Glomerular endothelial cell (primary cell): Measurements from ENCODE around the gene HSD11B1. TPM values are rescaled to one million over a fixed set of nuclear protein-coding genes. Genes with fewer than 3 reads are reported as not detected.

ENCODE experiments used
- DNase-seq: peaks from one replicate; pipeline ENCODE4 v3.0.0-alpha.2; 2011; ENCODE audit warnings: low read depth, low spot score; ENCODE audit errors: extremely low read depth
- total RNA-seq: library from RNA; depleted of rRNA; stranded (reverse); fragments of >200 nt; gene quantifications from 2 replicates; pipeline ENCODE4 v1.2.3, GENCODE V29; 2015

HSD11B1 gene
- total RNA-seq, 1 donor from 2014 or later: not detected

DNA sequence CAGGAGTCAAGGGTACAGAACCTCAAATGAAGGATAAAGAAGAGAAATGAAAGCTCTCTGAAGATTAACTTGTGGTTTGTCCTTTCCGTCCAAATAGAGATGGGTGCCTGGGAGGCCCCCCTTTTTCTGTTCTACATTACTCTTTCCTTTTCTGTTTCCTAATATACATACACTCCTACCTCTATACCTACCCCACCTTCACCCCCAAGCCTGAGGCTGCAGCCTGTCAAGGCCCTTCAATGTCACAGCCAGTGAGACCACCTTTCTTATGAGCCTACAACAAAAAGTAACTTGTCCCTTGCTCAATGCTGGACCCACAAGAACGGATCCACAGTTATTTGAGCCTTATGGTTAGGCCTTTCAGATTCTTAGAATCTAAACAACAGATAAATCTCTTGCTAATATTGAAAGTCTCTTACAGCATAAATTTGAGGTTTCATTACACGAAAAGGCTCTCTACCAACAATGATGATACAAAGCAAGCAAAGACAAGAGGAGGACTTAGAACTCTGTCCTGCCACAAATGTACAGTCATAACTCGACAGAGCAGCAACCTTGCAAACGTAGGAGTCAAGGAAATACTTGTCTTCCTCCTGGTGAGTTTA, 47.1 kb downstream of the HSD11B1 start:
- no peak for DNase-seq

DNA sequence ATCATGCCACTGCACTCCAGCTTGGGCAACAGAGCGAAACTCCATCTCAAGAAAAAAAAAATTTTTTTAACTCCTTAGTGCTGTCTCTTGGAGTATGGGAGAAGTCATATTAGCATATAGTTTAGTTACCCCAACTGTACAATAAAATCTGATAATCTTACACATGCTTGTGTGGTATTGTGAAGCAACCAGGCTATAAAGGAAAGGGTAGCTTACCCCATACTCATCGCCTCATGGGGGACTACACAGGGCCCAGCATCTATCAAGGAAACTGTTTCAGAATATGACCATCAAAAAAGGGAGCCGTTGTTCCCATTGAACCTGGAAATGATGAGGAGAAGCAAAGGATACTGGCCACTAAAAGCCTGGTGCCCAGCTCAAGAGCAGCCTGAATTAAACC, 48.2 kb downstream of the HSD11B1 start:
- DNase-seq: no peak

DNA sequence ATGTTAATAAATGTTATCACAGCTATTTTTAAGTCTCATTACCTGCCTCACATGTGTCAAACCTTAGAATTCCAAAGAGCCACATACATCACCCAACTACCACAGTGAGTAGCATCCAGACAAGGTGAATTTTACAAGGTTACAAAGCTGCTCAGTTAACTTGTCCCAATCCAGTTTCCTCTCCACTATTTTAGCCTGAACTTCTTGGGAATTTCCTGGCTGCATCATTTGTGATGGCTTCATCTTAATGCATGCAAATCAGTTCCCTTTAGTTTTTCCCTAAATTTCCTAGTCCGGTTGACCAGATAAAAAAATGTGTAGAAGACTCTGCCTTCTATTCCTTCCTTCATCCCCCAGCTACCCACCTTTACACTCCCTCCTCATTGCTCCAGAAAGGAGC, 50.6 kb downstream of the HSD11B1 start:
- DNase-seq: no peak

DNA sequence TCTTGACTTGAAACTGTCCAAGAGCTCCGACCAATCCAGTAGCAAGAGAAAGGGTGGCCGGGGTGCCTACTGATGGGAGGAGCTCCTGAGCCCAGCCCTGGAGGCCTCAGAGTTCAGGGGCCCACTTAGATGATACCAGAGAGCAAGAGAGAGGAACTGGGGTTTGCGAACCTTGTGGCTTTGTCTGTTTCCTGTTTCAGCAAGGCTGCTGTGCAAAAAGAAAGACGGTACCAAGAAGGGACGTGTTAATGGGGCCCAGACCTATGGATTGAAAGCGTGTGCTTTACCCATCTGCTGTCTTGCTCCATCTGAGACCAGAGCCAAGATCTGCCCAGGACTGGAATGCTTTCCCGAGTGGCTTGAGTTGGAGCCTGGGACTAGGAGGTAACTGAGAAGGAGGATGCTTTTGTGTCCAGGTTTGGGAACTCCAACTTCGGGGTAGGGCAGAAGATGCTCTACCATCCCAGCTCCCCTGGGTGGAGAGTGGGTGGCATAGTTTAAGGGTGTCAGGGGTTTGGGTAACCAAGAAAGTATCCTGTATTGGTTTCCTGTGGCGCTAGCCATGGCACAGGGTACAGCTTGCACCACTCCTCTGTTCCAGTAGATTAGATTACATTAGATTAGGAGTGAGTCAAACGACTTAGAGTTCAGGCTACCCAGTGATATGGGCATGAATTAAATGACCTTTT, 51.4 kb downstream of the HSD11B1 start, which contains the start of gene TRAF3IP3:
TRAF3IP3 (plus strand) TSS at position 128 of the 689 bp plus-strand sequence. CDS start 3,987 bp downstream, outside the sequence.
- no peak for DNase-seq

DNA sequence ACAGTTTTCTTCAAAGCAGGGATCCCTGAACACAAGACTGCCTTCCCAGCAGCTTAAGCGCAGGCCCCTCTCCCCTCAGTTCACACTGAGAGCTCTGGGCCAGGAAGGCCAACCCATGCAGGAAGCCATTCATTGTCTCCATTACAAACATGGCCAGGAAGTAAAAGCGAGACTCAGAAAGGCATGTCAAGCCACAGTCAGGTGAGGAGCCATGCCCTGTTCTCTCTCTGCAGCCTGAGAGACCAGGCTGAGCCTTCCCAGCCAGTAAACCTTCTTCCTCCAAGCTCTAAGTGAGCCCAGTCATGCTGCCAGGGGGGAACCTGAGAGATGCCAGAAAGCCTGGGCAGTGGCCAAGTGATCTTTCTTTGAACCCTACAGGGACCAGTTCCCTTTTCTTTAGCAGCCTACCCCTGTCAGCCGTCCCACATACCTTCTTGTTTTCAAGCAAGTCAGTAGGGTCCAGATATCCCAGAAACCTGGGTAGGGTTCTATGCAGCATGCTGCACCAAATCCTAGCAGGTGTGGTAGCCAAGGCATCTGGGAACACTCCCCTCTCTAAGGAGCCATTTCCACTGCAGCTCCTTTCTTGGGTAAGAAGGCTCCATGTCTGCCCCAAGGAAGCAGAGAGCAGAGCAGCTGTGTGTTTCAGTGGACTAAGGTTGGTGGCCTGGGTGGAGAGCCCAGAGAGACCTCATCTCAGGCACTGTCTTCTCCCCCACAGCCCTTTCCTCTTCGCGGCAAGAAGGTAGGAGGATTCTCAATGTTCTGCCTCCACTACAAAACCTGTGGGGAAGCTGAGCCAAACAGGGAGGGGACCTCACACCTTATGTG, 52.2 kb downstream of the HSD11B1 start:
- no peak for DNase-seq

DNA sequence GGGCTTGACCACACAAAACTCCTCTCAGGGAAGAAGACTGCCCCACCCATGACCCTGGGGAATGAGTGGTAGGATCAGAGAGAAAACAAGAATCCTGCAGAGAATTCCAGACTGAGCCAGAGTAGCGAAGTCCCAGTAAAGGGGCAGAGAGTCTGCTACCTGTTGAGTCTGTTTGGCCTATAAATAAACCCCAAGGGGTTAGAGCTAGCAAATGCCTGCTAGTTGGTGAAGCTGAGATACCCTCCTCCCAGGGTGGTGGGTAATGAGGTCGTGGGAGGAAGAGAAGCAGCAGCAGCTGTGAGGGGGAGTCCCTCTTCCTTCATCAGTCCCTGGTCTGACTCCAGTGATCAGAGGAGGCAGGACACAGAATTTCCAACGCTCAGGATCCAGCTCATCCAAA, 53.8 kb downstream of the HSD11B1 start:
- DNase-seq: no peak

DNA sequence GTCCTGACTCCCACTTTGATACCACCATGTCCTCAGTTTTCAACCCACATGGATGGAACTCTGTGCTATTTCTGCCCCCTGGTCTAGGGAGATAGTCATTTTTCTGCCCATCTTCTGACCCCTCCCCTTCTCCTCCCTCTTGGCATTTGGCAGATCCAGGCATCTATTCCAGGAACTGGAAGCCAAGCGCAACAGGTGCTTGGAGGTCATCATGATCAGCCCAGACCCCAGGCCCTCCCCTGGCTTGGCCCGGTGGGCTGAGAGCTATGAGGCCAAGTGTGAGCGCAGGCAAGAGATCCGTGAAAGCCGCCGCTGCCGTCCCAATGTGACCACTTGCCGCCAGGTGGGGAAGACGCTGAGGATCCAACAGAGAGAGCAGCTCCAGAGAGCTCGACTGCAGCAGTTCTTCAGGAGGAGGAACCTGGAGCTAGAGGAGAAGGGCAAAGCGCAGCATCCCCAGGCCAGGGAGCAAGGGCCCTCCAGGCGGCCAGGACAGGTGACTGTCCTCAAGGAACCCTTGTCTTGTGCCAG, 55.2 kb downstream of the HSD11B1 start:
- no peak for DNase-seq

DNA sequence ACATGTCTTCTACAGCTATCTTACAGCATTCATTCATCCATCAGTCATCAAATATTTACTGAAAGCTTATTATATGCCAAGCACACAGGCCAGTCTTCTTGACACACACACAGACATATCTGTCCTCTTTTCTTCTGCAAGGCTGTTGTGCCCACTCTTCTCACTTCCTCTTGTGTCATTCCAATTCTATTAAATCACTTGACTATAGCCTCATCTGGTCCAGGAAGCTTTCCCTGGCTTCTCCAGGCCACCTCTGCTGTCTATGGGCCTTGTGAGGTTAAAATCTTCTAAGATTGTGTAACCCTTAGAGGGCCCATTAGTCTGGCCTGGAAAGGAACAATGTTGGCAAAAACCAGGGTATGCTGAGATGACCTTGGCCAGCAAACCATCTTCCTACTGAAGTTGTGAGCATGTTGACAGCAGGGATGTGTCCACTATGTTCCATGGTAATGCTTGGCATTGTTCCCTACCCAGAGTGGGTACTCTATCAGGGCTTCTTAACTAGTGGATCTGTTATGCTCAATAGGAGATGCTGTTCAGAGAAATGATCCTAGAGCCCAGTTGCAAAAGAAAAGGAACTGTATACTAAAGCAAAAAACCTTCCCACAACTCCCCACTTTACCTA, 56.5 kb downstream of the HSD11B1 start:
- no peak for DNase-seq

DNA sequence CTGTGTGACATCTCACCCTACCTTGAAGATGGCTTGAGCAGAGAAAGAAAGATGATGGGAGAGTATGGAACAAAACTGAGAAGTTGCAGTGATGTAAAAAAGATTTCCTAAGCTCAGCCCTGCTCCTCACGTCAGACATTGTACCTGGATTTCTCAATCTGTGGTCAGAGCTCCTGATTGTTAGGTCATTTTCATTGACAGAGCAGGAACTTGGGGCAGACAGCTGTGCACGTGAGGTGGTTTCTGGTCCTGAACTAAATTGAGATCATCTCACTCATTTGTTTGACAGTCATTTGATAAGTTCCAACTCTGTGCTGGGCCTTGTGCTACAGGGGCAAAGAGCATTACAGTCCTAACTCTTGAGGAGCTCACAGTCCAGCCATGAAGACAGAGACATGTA, 61.4 kb downstream of the HSD11B1 start:
- DNase-seq: no peak

DNA sequence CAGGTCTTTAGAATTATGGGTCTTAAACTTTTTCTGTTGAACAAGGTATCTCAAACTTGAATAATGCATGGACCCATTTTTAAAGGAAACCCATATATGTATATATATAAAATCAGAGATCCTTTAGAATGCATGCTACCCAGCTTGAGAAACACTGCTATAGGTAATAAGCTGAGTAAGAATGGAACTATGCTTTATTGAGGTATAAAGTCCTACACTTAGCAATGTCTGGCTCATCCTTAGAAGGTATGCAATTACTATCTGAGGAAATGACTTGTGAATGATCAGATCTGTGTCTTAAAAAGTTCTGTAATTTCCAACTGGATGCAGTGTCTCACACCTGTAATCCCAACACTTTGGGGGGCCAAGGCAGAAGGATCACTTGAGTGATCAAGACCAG, 62.5 kb downstream of the HSD11B1 start:
- no peak for DNase-seq

DNA sequence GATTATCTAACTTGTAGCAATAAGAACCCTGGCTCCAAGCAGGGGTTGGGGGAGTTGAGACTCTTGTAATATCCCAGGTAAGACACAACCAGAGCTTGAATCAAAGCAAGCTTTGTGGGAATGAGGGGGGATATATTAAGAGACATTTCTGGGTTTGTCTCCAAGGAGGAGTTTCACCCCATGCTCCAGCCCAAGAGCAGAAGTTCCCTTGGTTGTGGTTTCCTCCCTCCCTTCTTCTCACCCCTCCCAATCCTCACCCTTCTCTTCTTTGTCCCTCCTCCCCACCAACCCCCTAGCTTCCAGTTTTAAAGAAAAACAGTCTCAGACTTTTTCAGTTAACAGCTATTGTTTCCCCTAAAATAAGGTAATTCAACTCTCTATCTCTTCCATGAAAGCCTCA, 63.1 kb downstream of the HSD11B1 start:
- DNase-seq: no peak

DNA sequence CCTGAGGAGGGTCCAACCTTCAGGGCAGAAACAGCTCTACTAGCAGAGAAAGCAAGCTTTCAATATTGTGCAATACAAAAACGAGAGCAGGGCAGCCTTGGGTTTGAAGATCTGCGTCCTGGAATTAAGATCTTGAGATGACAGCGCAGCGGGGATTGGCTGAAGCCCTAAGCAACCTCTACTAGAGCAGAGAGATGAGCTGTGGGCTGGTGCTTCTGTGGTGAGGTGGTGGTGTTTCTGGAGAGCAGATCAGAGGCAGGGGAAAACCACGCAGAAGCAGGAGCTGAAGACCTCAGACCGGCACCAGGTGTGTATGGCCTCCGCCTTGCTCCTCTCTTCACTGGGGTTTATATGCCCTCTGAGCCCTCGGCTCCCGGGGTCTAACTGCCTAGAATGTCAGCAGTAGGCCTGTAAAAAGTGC, 63.7 kb downstream of the HSD11B1 start:
- no peak for DNase-seq

DNA sequence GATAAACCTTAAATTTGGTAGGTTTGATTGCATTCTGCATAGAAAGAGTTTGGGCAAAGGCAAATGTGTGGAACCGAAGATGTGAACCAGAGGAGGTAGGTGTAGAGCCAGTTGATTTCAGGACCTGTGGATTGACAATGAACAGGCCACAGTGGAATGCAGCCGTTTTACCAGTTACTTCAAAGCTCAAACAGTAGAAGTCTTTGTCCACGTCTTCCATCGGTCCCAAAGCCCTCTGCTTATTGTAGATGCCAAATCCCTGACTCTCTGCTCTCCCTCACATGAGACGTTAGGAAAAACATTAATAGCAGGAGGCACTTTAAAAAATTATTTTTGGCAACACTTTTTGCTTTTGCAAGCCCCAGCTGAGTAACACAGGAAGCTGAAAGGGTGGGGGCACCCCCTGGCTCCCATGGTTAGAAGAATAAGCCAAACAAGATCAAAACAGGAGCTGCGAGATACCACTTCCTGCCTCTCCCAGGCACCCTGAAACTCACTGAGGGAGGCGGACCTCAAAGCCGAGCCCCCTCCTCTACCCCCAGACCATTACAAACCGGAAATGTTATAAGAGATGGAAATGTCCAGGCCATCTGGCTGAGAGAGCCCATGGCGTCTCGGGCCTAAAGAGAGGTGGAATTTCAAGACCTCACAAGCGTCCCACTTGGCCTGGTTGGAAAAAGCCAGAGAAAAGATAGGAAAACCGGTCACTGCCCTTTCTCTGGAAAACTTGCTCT, 64.7 kb downstream of the HSD11B1 start:
- peak; percentile 52 for DNase-seq

DNA sequence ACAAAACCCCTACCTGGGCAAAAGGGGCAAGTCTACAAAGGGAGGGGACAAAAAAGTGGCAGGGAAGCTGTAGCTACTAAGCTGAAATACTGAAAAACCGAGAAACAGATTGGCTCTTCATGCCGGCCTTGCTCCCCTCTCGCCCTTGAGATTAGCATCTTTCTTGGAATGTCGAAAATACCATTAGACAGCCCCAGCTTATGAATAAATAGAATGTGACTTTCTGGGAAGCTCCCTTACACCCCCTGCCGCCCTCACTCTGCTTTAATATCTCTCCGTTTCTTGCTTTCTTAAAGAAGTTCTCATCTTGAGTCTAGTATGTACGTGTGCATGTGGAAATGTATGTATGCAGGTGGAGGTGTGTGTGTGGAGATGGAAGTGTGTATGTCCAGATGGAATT, 65.3 kb downstream of the HSD11B1 start:
- DNase-seq: no peak

DNA sequence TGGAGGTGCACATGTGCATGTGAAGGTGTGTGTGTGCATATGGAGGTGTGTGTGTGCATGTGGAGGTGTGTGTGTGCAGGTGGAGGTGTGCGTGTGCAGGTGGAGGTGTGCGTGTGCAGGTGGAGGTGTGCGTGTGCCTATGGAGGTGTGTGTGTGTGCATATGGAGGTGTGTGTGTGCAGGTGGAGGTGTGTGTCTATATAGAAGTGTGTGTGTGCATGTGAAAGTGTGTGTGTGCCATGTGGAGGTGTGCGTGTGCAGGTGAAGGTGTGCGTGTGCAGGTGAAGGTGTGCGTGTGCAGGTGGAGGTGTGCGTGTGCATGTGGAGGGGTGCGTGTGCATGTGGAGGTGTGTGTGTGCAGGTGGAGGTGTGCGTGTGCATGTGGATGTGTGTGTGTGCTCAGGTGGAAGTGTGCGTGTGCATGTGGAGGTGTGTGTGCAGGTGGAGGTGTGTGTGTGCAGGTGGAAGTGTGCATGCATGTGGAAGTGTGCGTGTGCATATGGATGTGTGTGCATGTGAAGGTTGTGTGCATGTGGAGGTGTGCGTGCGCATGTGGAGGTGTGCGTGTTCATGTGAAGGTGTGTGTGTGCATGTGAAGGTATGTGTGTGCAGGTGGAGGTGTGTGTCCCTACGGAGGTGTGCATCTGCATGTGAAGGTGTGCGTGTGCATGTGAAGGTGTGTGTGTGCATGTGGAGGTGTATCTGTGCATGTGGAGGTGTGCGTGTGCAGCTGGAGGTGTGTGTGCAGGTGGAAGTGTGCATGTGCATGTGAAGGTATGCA, 66.2 kb downstream of the HSD11B1 start:
- no peak for DNase-seq

DNA sequence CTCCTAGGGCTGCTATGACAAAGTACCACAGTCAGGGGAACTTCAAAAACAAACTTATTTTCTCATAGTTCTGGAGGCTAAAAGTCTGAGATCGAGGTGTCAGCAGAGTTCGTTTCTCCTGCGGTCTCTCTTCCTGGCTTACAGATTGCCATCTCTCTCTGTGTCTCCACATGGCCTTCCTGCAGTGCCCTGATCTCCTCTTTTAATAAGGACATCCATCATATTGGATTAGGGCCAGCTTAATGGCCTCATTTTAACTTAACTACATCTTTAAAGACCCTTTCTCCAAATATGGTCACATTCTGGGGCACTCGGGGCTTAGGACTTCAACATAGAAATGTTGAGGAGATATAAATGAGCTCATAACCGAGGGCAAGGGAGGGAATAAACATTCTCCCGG, 67.5 kb downstream of the HSD11B1 start:
- no peak for DNase-seq

DNA sequence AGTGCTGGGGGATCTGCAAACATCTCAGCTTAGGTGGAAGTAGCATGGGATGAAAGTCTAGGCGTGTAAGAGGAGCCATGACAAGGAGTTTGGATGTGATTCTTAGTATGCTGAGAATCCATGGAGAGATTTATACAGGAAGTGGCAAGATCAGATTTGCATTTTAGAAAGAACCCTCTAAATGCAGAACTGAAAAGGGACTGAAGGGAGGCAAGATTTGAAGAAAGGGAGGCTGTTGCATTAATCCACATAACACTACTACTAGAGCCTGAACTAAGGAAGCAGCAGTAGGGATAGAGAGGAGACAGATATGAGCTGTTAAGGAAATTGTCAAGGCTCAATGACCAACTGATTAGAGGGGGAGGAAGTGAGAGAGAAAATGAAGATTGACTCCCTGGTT, 69.9 kb downstream of the HSD11B1 start:
- no peak for DNase-seq

DNA sequence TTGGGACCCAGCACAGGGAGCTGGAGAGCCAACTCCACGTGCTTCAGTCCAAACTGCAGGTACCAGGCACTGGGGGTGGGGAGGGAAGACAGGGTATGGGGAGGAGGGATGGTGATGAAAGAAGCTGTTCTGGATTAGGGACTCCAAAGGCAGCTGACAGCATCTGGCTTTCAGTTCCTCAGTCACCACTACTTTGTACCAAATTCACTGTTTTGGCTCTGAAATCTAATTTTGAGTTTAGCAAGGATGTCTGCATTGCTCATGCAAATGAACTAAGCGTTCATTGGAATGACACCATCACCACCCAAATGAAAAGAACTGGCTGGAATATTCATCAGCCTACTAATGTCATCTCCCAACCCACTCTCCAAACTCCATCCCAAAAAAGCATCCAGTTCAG, 71.0 kb downstream of the HSD11B1 start:
- DNase-seq: no peak

DNA sequence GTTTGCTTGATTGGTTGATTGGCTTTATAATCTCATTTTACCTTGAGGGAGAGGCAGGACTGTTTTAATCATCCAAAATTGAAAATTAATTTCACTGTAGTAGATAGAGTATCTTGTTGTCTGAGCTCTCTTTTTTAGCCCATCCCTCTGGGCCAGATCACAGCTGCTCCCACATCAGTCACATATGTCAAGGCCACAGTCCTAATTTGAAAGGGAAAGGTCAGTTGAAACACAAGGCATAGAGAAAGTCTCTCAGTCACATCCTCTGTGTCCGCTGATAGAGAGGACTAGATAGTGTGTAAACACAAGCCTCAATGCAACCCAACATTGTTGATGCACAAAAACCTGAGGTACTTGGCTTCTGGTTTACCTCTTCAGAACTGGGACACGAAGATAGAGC, 72.9 kb downstream of the HSD11B1 start:
- no peak for DNase-seq

DNA sequence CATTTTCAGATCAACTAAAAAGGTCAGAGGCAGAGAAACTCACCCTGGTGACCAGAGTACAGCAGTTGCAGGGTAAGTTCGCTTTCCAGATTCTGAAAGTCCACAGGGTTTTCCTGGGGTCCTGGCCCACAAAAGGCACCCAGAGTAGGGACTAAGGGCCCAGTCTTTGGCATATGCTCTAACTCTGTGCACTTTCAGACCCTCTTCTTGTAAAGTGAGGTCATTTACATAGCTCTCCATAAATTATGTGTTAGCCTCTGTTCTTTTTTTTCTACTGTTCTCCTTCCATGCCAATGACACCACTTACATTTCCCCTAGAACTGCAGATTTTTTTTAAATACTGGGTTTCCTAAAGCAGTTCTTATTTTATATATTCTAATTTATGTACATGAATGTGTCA, 73.5 kb downstream of the HSD11B1 start:
- no peak for DNase-seq
